Tibial nerve (tissue), 4 donors: Measurements from ENCODE around the gene GFPT2. TPM values are rescaled to one million over a fixed set of nuclear protein-coding genes. Genes with fewer than 3 reads are reported as not detected.
A peak's percentile ranks its signal among the peaks of the same experiment; 100 is the strongest.

Experiments used
- DNase-seq, 2 donors: peaks; one replicate each; pipeline ENCODE4 v3.0.0-alpha.2; 2019; ENCODE audit warnings: low spot score in 2 of 2
- H3K27ac ChIP-seq, 4 donors: fragments of 200-600 bp; sonication (generic) in 3 of 4; one replicate each; pipeline ENCODE4 v1.5.1; 2017 to 2019; ENCODE audit warnings: mild to moderate bottlenecking in 1 of 4
- H3K27me3 ChIP-seq, 2 donors: fragments of 200-600 bp; sonication (generic) in 1 of 2; one replicate each; pipeline versions ENCODE4 v1.5.1 to v1.6.0; 2017 to 2019
- H3K36me3 ChIP-seq, 3 donors: fragments of 200-600 bp; sonication (generic); one replicate each; pipeline ENCODE4 v1.5.1; 2018 to 2019
- H3K4me1 ChIP-seq, 4 donors: fragments of 200-600 bp; sonication (generic) in 3 of 4; one replicate each; pipeline ENCODE4 v1.5.1; 2017 to 2019
- H3K4me3 ChIP-seq, 4 donors: fragments of 200-600 bp; sonication (generic) in 3 of 4; one replicate each; pipeline ENCODE4 v1.5.1; 2017 to 2019; ENCODE audit warnings: mild to moderate bottlenecking in 1 of 4, moderate library complexity in 1 of 4
- H3K9me3 ChIP-seq, 4 donors: fragments of 200-600 bp; sonication (generic) in 3 of 4; one replicate each; pipeline ENCODE4 v1.5.1; 2017 to 2019
- CTCF ChIP-seq, 5 experiments: fragments of 200-600 bp in 3 of 5; fragments of 450-650 bp in 2 of 5; sonication (generic) in 3 of 5; IDR thresholded peaks; one replicate each; pipeline ENCODE4 v1.5.1; 2016 to 2019; ENCODE audit warnings: antibody characterized with exemption in 5 of 5, mild to moderate bottlenecking in 3 of 5, moderate library complexity in 2 of 5
- EP300 ChIP-seq, 2 donors: sonication (generic); formaldehyde crosslinking; IDR thresholded peaks; one replicate each; pipeline ENCODE4 v1.6.1; 2017; ENCODE audit warnings: antibody characterized with exemption in 2 of 2, mild to moderate bottlenecking in 1 of 2
- POLR2A ChIP-seq, 2 donors: fragments of 450-650 bp; IDR thresholded peaks; one replicate each; pipeline ENCODE4 v1.6.1; 2017; ENCODE audit warnings: antibody characterized with exemption in 2 of 2, mild to moderate bottlenecking in 2 of 2, moderate library complexity in 2 of 2
- WGBS, 2 donors: methylation state at CpG; one replicate each; pipeline ENCODE4 v1.1.5; 2018; 5-methylcytosine and 5-hydroxymethylcytosine counted together
- total RNA-seq, 4 donors: library from RNA; depleted of rRNA; stranded (reverse); fragments of >200 nt; gene quantifications; one replicate each; pipeline ENCODE4 v1.1.0, GENCODE V29; 2016

GFPT2 gene
- total RNA-seq, 4 donors from 2014 or later, result 36.1 to 64.5 (median 49.2) TPM

DNA sequence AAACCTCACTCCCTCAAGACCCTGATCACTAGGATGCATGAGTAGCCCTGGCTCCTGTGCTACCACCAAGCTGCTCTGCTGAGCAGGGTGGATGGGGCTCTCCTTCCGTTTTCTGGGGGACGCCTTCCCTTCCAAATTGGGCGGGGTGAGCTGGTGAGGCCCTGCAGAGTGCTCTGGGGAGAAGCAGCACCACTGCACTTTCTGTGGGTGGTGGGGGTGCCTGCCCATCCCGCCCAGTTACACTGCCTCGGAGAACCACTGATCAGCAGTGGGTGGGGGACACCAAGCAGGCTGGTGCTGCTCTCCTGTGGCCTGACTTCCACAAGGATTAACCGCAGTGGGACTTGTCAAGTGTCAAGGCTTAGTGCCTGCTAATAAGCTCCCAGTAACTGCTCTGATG, 19.0 kb downstream of the GFPT2 start:
- H3K27ac ChIP-seq, result no peak overlapping the region
- H3K27me3 ChIP-seq, result no peaks in the 10 kb centered on the region
- no peak for DNase-seq
- peaks cover 0 to 10% (median 2%) of the 10 kb centered on the region in 4 donors for H3K4me1 ChIP-seq
- no peak overlapping the region for H3K4me3 ChIP-seq
- H3K36me3 ChIP-seq, result peaks cover 0 to 70% (median 0%) of the 10 kb centered on the region in 3 donors
- WGBS, 2 donors, result 90 to 96% methylated on average over 4 to 6 of the region's 6 CpGs
- TF ChIP-seq POLR2A (IDR thresholded peaks at IDR 0.05) (no peak), CTCF (IDR thresholded peaks at IDR 0.05) (no peak), EP300 (IDR thresholded peaks at IDR 0.05) (no peak)
- no peaks in the 10 kb centered on the region for H3K9me3 ChIP-seq

GRCh38 chr5:180333661-180334060, 19.5 kb downstream of the GFPT2 start:
- peaks cover 0 to 69% (median 0%) of the 10 kb centered on the region in 3 donors for H3K36me3 ChIP-seq
- H3K27ac ChIP-seq, result no peak overlapping the region
- no peaks in the 10 kb centered on the region for H3K27me3 ChIP-seq
- no peak for DNase-seq
- peaks cover 0 to 10% (median 2%) of the 10 kb centered on the region in 4 donors for H3K4me1 ChIP-seq
- TF ChIP-seq EP300 (IDR thresholded peaks at IDR 0.05), result no peak
- no peak for TF ChIP-seq CTCF (IDR thresholded peaks at IDR 0.05)
- no peak for TF ChIP-seq POLR2A (IDR thresholded peaks at IDR 0.05)
- 80 to 86% methylated on average over 4 of the region's 4 CpGs for WGBS, 2 donors
- H3K4me3 ChIP-seq, result no peak overlapping the region
- no peaks in the 10 kb centered on the region for H3K9me3 ChIP-seq

GRCh38 chr5:180332861-180333260, 20.3 kb downstream of the GFPT2 start:
- Histone ChIP-seq H3K4me3 (no peak overlapping the region), H3K36me3 (peaks cover 0 to 69% (median 0%) of the 10 kb centered on the region in 3 donors), H3K27ac (no peak overlapping the region), H3K4me1 (peaks cover 0 to 10% (median 2%) of the 10 kb centered on the region in 4 donors), H3K9me3 (no peaks in the 10 kb centered on the region), H3K27me3 (no peaks in the 10 kb centered on the region)
- 86 to 94% methylated on average over 3 of the region's 3 CpGs for WGBS, 2 donors
- TF ChIP-seq POLR2A (IDR thresholded peaks at IDR 0.05) (no peak), CTCF (IDR thresholded peaks at IDR 0.05) (no peak), EP300 (IDR thresholded peaks at IDR 0.05) (no peak)
- no peak for DNase-seq

- peaks cover 0 to 66% (median 0%) of the 10 kb centered on the region in 3 donors for H3K36me3 ChIP-seq
- TF ChIP-seq POLR2A (IDR thresholded peaks at IDR 0.05) (no peak), CTCF (IDR thresholded peaks at IDR 0.05) (peak in 1 of 5 experiments; percentile 8), EP300 (IDR thresholded peaks at IDR 0.05) (no peak)
- no peak overlapping the region for H3K4me3 ChIP-seq
- no peaks in the 10 kb centered on the region for H3K27me3 ChIP-seq
- H3K27ac ChIP-seq, result peak overlapping the region in 2 of 4 donors; percentile 33 to 72
- no peak for DNase-seq
- 41 to 47% methylated on average over 8 to 13 of the region's 13 CpGs for WGBS, 2 donors
- H3K9me3 ChIP-seq, result no peaks in the 10 kb centered on the region
- H3K4me1 ChIP-seq, result peaks cover 0 to 10% (median 2%) of the 10 kb centered on the region in 4 donors
Measured at GRCh38 chr5:180332051-180332517, 21.1 kb downstream of the GFPT2 start.

GRCh38 chr5:180331647-180331950, 21.5 kb downstream of the GFPT2 start:
- Histone ChIP-seq H3K4me1 (peaks cover 0 to 10% (median 2%) of the 10 kb centered on the region in 4 donors), H3K4me3 (no peak overlapping the region), H3K36me3 (peaks cover 0 to 64% (median 0%) of the 10 kb centered on the region in 3 donors), H3K27me3 (no peaks in the 10 kb centered on the region), H3K27ac (peak overlapping the region in 2 of 4 donors; percentile 66 to 72), H3K9me3 (no peaks in the 10 kb centered on the region)
- WGBS, 2 donors, result 33 to 40% methylated on average over 7 of the region's 7 CpGs
- no peak for DNase-seq
- no peak for TF ChIP-seq EP300 (IDR thresholded peaks at IDR 0.05)
- TF ChIP-seq POLR2A (IDR thresholded peaks at IDR 0.05), result no peak
- no peak for TF ChIP-seq CTCF (IDR thresholded peaks at IDR 0.05)
